Measurements from ENCODE around the gene CACTIN.
"Not testable (repeated sequence)": the region's sequence is repeated elsewhere in the genome, so short reads cannot be mapped to it uniquely, and the experiment has no call there.

CACTIN gene

GRCh38 chr19:3661284-3662238 lies 35.0 kb upstream of the CACTIN start:
- no peak for DNase-seq

DNA sequence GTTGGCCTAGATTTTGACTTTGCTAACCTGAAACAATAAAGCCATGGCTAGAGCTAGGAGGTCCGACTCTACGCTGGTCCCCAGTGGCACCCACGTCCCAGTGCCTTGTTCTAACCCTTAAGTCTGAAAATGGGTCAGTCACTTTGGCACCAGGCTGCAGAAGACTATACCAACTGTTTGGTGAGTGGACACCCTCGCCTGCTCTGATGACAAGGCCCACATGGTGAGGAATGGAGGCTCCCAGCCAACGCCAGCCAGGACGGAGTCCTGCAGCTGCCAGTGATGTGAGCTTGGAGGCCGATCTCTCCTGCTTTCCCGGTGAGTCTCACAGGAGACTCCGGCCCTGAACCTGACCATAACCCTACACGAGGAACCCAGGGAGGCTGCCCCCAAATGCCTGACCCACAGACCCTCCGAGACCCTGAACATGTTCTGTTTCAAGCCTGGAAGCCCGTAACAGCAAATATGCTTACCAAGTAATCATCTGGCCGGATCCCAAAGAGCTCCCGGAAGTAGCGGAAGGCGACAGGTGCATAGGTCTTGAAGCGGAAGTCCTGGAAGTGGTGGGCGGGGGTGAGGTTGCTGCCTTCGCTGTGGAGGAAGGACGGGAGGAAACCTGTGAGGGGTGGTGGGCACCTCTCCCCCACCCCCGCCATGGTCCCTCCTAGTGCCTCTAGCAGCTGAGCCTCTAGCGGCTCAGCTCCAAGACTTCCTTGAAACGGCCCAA lies 34.1 kb upstream of the CACTIN start:
- no peak for DNase-seq

DNA sequence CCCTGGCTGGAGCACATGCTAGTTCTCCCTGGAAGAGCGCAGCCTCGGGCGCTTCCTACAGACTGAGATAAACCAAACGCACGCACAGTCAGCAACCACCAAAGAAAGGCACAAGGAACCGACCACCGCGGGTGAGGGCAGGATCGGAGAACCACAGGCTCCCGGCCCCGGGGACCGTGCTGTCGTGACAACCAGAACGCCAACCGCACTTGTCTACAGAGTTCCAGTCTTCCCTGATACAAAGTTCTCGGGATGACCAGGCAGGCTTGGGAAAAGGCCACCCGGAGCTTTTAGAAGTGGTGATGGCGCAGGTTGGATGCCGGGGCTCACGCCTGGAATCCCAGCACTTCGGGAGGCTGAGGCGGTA lies 33.1 kb upstream of the CACTIN start:
- no peak for DNase-seq

- no peak for DNase-seq
Measured at GRCh38 chr19:3658870-3659745, 32.5 kb upstream of the CACTIN start.

DNA sequence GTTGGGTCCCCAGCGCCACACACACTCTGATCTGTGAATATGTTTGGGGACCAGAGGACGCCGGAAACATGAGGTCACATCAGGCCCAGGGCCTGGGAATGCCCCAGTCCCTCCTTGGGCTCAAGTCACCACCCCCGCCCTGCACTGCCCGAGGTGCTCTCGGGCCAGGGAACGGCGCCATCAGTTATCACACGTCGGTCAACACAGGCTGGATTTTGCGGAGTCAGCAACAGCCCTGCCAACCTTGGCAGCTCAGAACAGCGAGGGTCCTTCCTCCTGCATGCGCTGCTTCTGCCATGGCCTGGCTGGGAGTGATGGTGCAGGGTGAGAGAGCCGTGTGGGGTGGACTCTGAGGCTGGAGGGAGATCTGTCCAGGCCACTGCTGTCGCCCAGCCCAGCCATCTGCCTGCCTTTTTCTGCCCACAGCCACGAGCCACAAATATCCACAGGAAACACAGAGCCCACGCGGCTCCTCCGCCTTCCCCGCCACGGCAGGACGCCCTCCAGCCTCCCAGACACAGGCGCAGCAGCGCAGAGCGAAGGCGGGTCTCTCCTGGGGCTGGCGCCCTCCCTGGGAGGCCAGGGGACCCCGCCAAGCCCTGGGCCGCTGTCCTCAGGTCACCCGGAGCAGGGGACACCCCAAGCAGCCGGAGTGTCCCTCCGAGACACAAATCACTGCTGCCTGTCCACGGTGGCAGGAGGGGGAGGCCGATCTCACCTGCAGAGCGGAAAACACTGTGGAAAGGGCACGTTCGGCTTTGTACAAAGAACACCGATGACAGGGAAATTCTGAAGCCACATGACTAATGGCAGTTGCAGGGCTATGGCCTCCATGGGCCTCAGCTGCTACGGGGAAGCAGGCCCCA lies 31.6 kb upstream of the CACTIN start:
- DNase-seq: no peak

DNA sequence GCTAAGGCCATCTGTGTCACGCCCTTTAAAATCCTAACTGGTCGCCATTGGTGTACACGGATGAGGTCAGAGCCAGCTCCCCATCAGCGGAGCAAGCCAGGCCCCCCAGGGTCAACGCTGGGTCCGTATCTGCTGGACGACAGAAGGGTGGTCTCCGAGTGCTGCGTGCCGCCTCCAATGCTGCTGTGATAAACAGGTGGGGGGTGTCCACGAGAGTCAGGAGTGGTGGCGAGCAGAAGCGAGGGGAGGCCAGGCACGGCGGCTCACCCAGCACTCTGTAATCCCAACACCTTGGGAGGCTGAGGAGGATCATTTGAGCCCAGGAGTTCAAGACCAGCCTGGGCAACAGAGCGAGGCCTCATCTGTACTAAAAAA lies 30.8 kb upstream of the CACTIN start:
- DNase-seq: no peak

- DNase-seq: no peak
Measured at GRCh38 chr19:3656747-3657394, 30.3 kb upstream of the CACTIN start.

- no peak for DNase-seq
Measured at GRCh38 chr19:3656073-3656746, 29.6 kb upstream of the CACTIN start.

DNA sequence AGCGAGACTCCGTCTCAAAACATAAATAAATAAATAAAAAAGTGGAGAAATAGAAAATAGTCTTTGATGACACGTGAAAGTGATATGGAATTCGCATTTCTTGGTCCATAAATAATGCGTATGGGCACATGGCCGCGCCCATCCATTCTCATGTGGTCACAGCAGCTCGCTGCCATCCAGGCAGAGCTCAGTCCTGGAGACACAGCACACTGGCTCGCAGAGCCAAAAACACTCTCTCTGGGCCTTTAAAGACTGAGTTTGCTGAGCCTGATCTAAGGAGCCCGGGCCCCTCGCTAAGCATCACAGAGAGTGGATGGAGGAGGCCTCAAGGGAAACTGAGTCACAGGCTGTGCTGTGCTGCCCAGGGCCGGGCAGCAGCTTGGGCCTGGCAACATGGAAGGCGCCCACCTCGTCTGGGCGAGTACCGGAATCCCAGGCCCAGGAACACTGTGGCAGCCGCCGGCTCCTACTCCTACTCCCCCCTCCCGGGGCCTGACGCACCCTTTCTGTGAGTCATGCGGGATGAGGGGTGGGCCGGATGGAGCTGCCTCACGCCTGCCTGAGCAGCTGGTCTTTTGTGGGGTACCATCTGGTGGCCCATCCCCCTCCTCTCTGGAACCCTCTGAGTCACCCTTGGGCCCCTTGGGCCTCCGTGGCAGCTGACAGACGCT lies 28.9 kb upstream of the CACTIN start:
- no peak for DNase-seq

GRCh38 chr19:3653865-3654513 lies 27.4 kb upstream of the CACTIN start:
- DNase-seq: no peak

DNA sequence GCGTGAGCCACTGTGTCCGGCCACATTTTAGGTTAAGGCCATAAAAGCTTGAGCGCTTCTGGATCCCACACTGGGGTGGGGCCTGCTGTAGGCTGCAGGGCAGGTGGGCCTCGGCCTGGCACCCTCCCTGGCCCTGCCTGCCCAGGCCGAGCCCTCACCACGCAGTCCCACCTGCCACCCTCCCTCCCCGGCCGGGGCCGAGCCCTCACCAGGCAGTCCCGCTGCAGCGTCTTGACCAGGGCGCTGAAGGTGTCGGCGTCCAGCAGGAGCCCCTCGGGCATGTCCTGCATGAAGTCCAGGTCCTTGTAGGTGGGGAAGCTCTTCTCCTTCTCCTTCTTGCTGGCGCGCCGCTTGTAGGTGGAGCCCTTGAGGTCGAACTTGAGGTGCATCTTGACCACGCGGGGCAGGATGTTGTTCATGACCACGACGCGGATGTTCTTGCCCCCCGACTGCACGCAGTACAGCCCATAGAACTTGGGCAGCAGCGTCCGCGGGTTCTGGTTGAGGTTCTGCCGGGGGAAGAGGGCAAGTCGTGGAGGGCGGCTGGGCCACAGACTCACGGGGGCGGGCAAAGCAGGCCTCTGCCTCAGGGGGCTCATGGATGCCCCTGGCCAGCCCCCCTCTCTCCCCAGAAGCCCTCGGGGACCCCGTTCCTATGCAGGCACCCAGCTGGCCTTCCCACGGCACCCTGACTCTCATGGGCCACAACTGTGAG lies 26.6 kb upstream of the CACTIN start:
- no peak for DNase-seq

GRCh38 chr19:3652422-3652821 lies 25.8 kb upstream of the CACTIN start:
- no peak for DNase-seq

DNA sequence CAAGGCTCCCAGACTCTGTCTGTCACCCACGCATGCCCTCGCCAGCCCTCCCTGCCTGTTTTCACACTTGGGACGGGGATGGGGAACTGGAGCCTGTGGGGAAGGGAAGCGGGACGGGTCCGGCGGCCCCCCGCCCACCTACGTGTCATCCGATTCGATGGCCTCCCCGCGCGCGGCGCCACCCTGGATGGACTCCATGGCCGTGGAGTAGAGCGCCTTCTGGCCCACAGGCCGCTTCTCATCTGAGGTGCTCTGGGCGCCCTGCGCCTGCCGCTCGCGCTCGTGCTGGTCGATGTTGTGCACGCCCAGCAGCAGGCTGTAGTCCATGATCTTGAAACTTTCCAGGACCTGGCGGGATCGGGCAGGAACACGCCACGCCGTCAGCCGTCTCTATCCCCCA lies 25.1 kb upstream of the CACTIN start:
- DNase-seq: no peak

DNA sequence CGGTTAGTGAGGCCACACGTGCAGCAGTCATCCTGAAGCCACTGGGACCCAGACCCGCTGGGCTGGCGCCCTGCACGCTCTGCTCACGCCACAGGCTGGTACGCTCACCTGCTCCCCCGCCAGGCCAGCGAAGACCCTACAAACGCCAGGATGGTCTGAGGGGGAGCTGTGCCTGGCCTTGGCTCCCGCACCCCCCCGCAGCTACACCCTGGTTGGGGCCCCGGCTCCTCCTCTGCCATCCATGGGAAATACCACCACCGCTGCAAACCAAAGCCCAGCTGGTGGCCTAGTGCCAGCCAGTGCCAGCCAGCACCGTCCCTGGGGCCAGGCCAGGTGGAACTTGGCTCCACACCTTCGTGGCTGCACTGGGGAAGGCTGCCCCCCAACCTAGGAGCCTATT lies 23.3 kb upstream of the CACTIN start:
- no peak for DNase-seq

GRCh38 chr19:3648037-3648905 lies 21.7 kb upstream of the CACTIN start:
- DNase-seq: no peak

- not testable (repeated sequence) for DNase-seq
Measured at GRCh38 chr19:3647102-3647501, 20.5 kb upstream of the CACTIN start.

- DNase-seq: no peak
Measured at GRCh38 chr19:3646336-3647092, 19.9 kb upstream of the CACTIN start.
